Activated CD8-positive, alpha-beta T cell treated with anti-CD3 and anti-CD28 coated beads for 36 hours (primary cell): ENCODE data around the gene TANGO6. TPM values are rescaled to one million over a fixed set of nuclear protein-coding genes. Genes with fewer than 3 reads are reported as not detected.

Experiments
- ATAC-seq: fragments of 200-7000 bp; cut with Tn5 transposase; one replicate; pipeline ENCODE4 v1.10.0; 2021; ENCODE audit warnings: mild to moderate bottlenecking, moderate library complexity
- CTCF ChIA-PET: fragments of 350-600 bp; sonication (Branson Sonifier 250); formaldehyde crosslinking; loops from one replicate; lab custom pipeline; 2021; ENCODE audit warnings: antibody characterized with exemption; lab: Charles Lee
- POLR2A ChIA-PET: fragments of 350-600 bp; sonication (Branson Sonifier 250); formaldehyde crosslinking; loops from one replicate; lab custom pipeline; 2021; ENCODE audit warnings: antibody characterized with exemption; lab: Charles Lee
- DNase-seq: peaks from one replicate; pipeline ENCODE4 v3.0.0-alpha.2; 2020
- H3K27ac Mint-ChIP-seq: one replicate; pipeline ENCODE4 v1.8.0; 2021; ENCODE audit warnings: mild to moderate bottlenecking, mixed read lengths
- H3K27me3 Mint-ChIP-seq: one replicate; pipeline ENCODE4 v1.8.0; 2021; ENCODE audit warnings: mixed read lengths
- H3K36me3 Mint-ChIP-seq: one replicate; pipeline ENCODE4 v1.8.0; 2021; ENCODE audit warnings: low read depth, mixed read lengths
- H3K4me1 Mint-ChIP-seq: one replicate; pipeline ENCODE4 v1.8.0; 2021; ENCODE audit warnings: low read depth, mixed read lengths
- H3K4me3 Mint-ChIP-seq: one replicate; pipeline ENCODE4 v1.8.0; 2021; ENCODE audit warnings: mild to moderate bottlenecking, moderate library complexity, mixed read lengths
- H3K9me3 Mint-ChIP-seq: one replicate; pipeline ENCODE4 v1.8.0; 2021; ENCODE audit warnings: mixed read lengths
- intact Hi-C: fragments of 100-400 bp; cut with micrococcal nuclease; formaldehyde crosslinking; loops from one replicate; pipeline ENCODE4 v1.10.0; 2022
- total RNA-seq, 2 experiments: library from RNA; stranded (reverse); gene quantifications; one replicate each; pipeline ENCODE4 v1.2.3, GENCODE V29; 2021
- TF ChIP-seq, protein P1 (sequence below): fragments of 200-600 bp; IDR thresholded peaks from one replicate; pipeline ENCODE4 v1.8.0; 2022; ENCODE audit warnings: antibody characterized with exemption, mild to moderate bottlenecking

The TANGO6 gene
- total RNA-seq, 2 experiments from 2014 or later = 23.0 to 27.0 TPM

GRCh38 chr16:68825427-68825826, 17.9 kb upstream of the TANGO6 start:
- no peaks in the 10 kb centered on the region for H3K27me3 Mint-ChIP-seq
- ChIA-PET CTCF (interaction anchor here (1.0 kb wide), 1 partner anchor 235 kb away, joined by 3 read pairs; no protein-coding TSS in a partner anchor), POLR2A (no interaction called here)
- H3K36me3 Mint-ChIP-seq = no peaks in the 10 kb centered on the region
- intact Hi-C loops = no loop called here
- H3K9me3 Mint-ChIP-seq = no peaks in the 10 kb centered on the region
- TF ChIP-seq, protein P1, sequence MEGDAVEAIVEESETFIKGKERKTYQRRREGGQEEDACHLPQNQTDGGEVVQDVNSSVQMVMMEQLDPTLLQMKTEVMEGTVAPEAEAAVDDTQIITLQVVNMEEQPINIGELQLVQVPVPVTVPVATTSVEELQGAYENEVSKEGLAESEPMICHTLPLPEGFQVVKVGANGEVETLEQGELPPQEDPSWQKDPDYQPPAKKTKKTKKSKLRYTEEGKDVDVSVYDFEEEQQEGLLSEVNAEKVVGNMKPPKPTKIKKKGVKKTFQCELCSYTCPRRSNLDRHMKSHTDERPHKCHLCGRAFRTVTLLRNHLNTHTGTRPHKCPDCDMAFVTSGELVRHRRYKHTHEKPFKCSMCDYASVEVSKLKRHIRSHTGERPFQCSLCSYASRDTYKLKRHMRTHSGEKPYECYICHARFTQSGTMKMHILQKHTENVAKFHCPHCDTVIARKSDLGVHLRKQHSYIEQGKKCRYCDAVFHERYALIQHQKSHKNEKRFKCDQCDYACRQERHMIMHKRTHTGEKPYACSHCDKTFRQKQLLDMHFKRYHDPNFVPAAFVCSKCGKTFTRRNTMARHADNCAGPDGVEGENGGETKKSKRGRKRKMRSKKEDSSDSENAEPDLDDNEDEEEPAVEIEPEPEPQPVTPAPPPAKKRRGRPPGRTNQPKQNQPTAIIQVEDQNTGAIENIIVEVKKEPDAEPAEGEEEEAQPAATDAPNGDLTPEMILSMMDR = no peak
- H3K4me1 Mint-ChIP-seq = no peaks in the 10 kb centered on the region
- DNase-seq (no peak), ATAC-seq (no peak)
- no peak overlapping the region for H3K27ac Mint-ChIP-seq
- no peak overlapping the region for H3K4me3 Mint-ChIP-seq

GRCh38 chr16:68826652-68827051, 16.7 kb upstream of the TANGO6 start:
- POLR2A ChIA-PET = interaction anchor here (3.3 kb wide), 1 partner anchor 17 kb away, joined by 16 read pairs; the partner anchor contains the start of gene TANGO6

GRCh38 chr16:68833251-68833650, 10.1 kb upstream of the TANGO6 start:
- TF ChIP-seq, protein P1 = no peak
- no peaks in the 10 kb centered on the region for H3K27me3 Mint-ChIP-seq
- no peaks in the 10 kb centered on the region for H3K9me3 Mint-ChIP-seq
- ChIA-PET POLR2A (interaction anchor here (0.6 to 1.9 kb wide), 3 partner anchors 10 to 13 kb away, joined by 3 to 4 read pairs (median 3); partner anchors contain the start of gene TANGO6), CTCF (interaction anchor here (1.6 kb wide), 1 partner anchor 243 kb away, joined by 4 read pairs; no protein-coding TSS in a partner anchor)
- H3K36me3 Mint-ChIP-seq = no peaks in the 10 kb centered on the region
- no peak for ATAC-seq
- H3K27ac Mint-ChIP-seq = no peak overlapping the region
- no peak for DNase-seq
- no peak overlapping the region for H3K4me3 Mint-ChIP-seq
- H3K4me1 Mint-ChIP-seq = no peaks in the 10 kb centered on the region
- intact Hi-C loops = no loop called here

More at GRCh38 chr16:68826652-68827051, 16.7 kb upstream of the TANGO6 start:
- Mint-ChIP-seq H3K36me3 (no peaks in the 10 kb centered on the region), H3K4me3 (no peak overlapping the region), H3K27ac (no peak overlapping the region), H3K9me3 (no peaks in the 10 kb centered on the region), H3K4me1 (no peaks in the 10 kb centered on the region), H3K27me3 (no peaks in the 10 kb centered on the region)
- CTCF ChIA-PET = no interaction called here
- DNase-seq = no peak
- ATAC-seq = no peak
- TF ChIP-seq, protein P1 = no peak
- intact Hi-C loops = no loop called here

- no peak overlapping the region for H3K4me3 Mint-ChIP-seq
- no peaks in the 10 kb centered on the region for H3K4me1 Mint-ChIP-seq
- H3K36me3 Mint-ChIP-seq = no peaks in the 10 kb centered on the region
- intact Hi-C loops = no loop called here
- no peaks in the 10 kb centered on the region for H3K27me3 Mint-ChIP-seq
- no peak for ATAC-seq
- TF ChIP-seq, protein P1 = no peak
- POLR2A ChIA-PET = interaction anchor here (1.9 kb wide), 1 partner anchor 10 kb away, joined by 4 read pairs; no protein-coding TSS in a partner anchor
- DNase-seq = no peak
- no peaks in the 10 kb centered on the region for H3K9me3 Mint-ChIP-seq
- no peak overlapping the region for H3K27ac Mint-ChIP-seq
- CTCF ChIA-PET = interaction anchor here (0.8 to 1.2 kb wide), 2 partner anchors 9 to 13 kb away, joined by 3 to 4 read pairs; partner anchors contain the start of gene TANGO6
Observed at GRCh38 chr16:68834550-68834949, 8.8 kb upstream of the TANGO6 start.

- CTCF ChIA-PET = interaction anchor here (0.6 kb wide), 1 partner anchor 173 kb away, joined by 3 read pairs; no protein-coding TSS in a partner anchor
Observed at GRCh38 chr16:68835970-68836369, 7.4 kb upstream of the TANGO6 start.

More at GRCh38 chr16:68835970-68836369, 7.4 kb upstream of the TANGO6 start:
- H3K4me3 Mint-ChIP-seq = no peak overlapping the region
- intact Hi-C loops = no loop called here
- H3K36me3 Mint-ChIP-seq = no peaks in the 10 kb centered on the region
- no peak for ATAC-seq
- TF ChIP-seq, protein P1 = no peak
- H3K4me1 Mint-ChIP-seq = no peaks in the 10 kb centered on the region
- H3K27ac Mint-ChIP-seq = no peak overlapping the region
- H3K9me3 Mint-ChIP-seq = no peaks in the 10 kb centered on the region
- no peak for DNase-seq
- POLR2A ChIA-PET = interaction anchor here (1.0 kb wide), 1 partner anchor 141 kb away, joined by 3 read pairs; no protein-coding TSS in a partner anchor
- H3K27me3 Mint-ChIP-seq = no peaks in the 10 kb centered on the region
